HG03135 (cell line): ENCODE data around the gene UPK3B.
"Not testable (repeated sequence)": the region's sequence is repeated elsewhere in the genome, so short reads cannot be mapped to it uniquely, and the experiment has no call there.

Experiments
- ATAC-seq: cut with Tn5 transposase; IDR thresholded peaks from one replicate; pipeline ENCODE4 v1.9.1; 2021; ENCODE audit warnings: mild to moderate bottlenecking, moderate library complexity; ENCODE audit not compliant: unreplicated experiment

Gene UPK3B

DNA sequence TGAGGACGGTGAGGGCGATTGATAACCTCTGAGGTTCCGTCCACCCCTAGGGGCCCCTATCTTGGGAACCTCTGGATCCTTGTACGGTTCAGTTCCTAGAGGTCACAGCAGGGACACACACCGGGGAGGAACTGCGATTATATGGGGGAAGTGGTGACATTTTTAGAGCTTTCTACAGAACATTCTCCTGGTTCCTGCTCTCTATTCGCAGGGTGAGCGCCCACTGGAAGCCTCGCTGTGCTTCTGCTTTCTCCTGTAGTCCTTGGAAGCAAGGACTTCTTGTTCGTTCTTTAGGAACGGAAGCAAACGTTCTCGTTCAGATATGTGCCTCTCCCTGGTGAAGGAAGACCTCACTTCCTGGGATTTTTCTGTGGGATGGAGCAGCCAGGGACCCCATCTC, 22.4 kb upstream of the UPK3B start:
- not testable (repeated sequence) for ATAC-seq

GRCh38 chr7:76492139-76492538, 18.2 kb upstream of the UPK3B start:
- not testable (repeated sequence) for ATAC-seq

DNA sequence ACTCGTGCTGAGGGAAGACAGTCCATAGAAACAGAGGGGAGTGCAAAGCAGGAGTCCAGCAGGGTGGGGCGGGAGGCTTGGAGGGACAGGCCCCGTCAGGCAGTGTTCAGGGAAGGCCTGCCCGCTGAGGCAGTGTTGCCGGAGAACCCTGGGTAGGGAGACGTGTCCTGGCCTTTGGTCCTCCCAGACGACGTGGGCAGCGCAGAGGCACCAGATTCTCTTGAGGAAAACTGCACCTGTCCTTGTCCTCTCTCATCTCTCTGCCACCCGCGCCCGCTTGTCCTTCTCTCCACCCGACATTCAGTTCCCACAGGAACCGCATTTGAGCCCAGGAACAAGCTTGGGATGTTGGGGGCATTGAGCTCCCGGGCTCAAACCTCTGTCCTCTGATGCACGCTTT, 14.6 kb upstream of the UPK3B start:
- not testable (repeated sequence) for ATAC-seq

GRCh38 chr7:76497918-76498582, 12.3 kb upstream of the UPK3B start:
- not testable (repeated sequence) for ATAC-seq

GRCh38 chr7:76498583-76499200, 11.7 kb upstream of the UPK3B start:
- ATAC-seq: not testable (repeated sequence)

- not testable (repeated sequence) for ATAC-seq
These were observed 11.0 kb upstream of the UPK3B start for GRCh38 chr7:76499201-76499923.

GRCh38 chr7:76499924-76500241, 10.5 kb upstream of the UPK3B start:
- not testable (repeated sequence) for ATAC-seq

- not testable (repeated sequence) for ATAC-seq
These were observed 8.1 kb upstream of the UPK3B start for GRCh38 chr7:76502224-76502623.

DNA sequence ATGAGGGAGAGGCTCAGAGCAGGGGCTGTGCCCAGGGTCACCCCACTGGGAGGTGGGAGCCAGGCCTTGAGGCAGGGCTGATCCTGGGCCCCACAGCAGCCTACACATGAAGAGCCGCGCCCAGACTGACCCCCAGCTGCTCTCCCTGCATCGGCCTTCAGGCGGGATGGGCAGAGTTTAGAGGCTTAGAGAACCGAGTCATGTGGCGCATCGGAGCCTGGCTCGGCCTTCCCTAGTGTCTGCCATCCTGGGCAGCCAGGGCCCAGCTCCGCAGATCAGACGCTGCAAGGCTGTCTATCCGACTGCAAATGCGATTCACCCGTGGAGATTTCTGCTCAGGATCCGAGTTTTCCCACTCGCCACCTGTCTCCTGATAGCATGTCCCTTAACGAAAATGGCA, 7.5 kb upstream of the UPK3B start:
- ATAC-seq: not testable (repeated sequence)

- not testable (repeated sequence) for ATAC-seq
These were observed 7.1 kb upstream of the UPK3B start for GRCh38 chr7:76503244-76503643.

GRCh38 chr7:76504351-76505167, 5.8 kb upstream of the UPK3B start:
- not testable (repeated sequence) for ATAC-seq

DNA sequence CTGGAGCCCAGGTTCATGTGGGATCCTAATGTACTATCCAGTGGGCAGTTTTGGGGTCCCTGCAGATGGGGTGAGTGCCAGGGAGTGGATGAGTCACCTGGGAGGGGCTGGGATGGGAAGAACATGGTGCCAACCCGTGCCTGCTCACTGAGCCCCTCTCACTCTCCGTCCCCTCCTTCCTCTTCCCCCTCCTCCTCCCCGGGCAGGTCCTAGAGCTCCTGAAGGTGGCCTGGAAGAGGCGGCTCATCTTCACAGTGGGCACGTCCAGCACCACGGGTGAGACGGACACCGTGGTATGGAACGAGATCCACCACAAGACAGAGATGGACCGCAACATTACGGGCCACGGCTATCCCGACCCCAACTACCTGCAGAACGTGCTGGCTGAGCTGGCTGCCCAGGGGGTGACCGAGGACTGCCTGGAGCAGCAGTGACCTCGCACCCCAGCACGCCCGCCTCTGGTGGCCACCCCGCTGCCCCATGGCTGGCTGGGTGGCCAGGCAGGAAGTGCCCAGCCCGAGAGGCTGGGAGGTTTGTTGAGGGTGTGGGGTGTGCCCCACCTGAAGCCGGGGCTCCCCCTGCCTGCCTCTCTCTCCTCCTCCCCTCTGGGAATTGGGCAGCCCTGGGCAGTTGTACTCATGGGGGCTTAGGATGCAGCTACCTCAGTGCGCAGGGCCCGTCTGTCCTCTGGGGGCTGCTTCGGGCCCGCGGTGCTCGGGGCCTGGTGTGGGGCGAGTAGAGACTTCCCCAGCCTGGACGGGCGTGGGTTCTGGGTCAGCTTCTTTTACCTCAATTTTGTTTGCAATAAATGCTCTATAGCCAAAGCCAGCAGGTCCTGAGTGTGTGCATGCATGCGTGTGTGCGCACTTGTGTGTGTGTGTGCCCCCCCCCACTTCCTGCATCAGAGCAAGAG, 4.9 kb upstream of the UPK3B start:
- ATAC-seq: no peak

DNA sequence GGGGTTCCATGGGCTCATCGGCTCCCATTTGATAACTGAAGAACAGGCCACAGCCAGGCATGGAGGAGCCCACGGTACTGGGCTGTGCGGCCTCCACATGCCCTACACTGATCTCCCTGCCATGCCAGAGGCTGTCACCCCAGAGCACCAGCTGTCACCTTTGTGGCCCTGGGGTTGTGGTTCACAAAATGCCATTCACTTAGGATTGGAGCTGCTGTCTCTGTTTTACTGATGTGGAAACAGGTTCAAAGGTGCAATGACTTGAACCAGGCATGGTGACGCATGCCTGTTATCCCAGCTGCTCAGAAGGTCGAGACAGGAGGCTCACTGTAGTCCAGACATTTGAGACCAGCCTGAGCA, 4.3 kb upstream of the UPK3B start:
- no peak for ATAC-seq

- ATAC-seq: not testable (repeated sequence)
These were observed 3.7 kb upstream of the UPK3B start for GRCh38 chr7:76506643-76507042.

- no peak for ATAC-seq
These were observed 2.5 kb upstream of the UPK3B start for GRCh38 chr7:76507723-76508406.

- ATAC-seq: not testable (repeated sequence)
These were observed 1.0 kb downstream of the UPK3B start for GRCh38 chr7:76511200-76511910.

- ATAC-seq: not testable (repeated sequence)
These were observed 1.8 kb downstream of the UPK3B start for GRCh38 chr7:76511911-76512885.
